Gastroesophageal sphincter (tissue), 4 donors: ENCODE measurements around the gene ACSF2. TPM values are rescaled to one million over a fixed set of nuclear protein-coding genes. Genes with fewer than 3 reads are reported as not detected.

Experiments
- ATAC-seq: fragments of 150-250 bp; one replicate; pipeline ENCODE4 v1.9.1; 2016; ENCODE audit warnings: mild to moderate bottlenecking, moderate library complexity
- H3K27ac ChIP-seq, 4 donors: fragments of 200-600 bp; sonication (generic) in 3 of 4; 1 replicate in 3 of 4; 2 replicates in 1 of 4; pipeline ENCODE4 v1.5.1; 2016 to 2019
- H3K27me3 ChIP-seq: fragments of 200-600 bp; sonication (generic); one replicate; pipeline ENCODE4 v1.5.1; 2019
- H3K36me3 ChIP-seq, 2 donors: fragments of 200-600 bp; sonication (generic); one replicate each; pipeline ENCODE4 v1.5.1; 2019; ENCODE audit warnings: control low read depth in 1 of 2
- H3K4me1 ChIP-seq, 3 donors: fragments of 200-600 bp; sonication (generic); 1 replicate in 2 of 3; 2 replicates in 1 of 3; pipeline ENCODE4 v1.5.1; 2016 to 2019; ENCODE audit warnings: control low read depth in 2 of 3
- H3K4me3 ChIP-seq, 2 donors: fragments of 200-600 bp; sonication (generic); one replicate each; pipeline ENCODE4 v1.5.1; 2019; ENCODE audit warnings: mild to moderate bottlenecking in 1 of 2, moderate library complexity in 1 of 2
- H3K9me3 ChIP-seq, 3 donors: fragments of 200-600 bp; sonication (generic); one replicate each; pipeline ENCODE4 v1.5.1; 2017 to 2019; ENCODE audit warnings: control low read depth in 2 of 3
- EP300 ChIP-seq: sonication (generic); formaldehyde crosslinking; IDR thresholded peaks from one replicate; pipeline ENCODE4 v1.6.1; 2017; ENCODE audit warnings: antibody characterized with exemption, mild to moderate bottlenecking
- POLR2A ChIP-seq, 2 donors: fragments of 450-650 bp; IDR thresholded peaks; one replicate each; pipeline ENCODE4 v1.6.1; 2017; ENCODE audit warnings: antibody characterized with exemption in 2 of 2, mild to moderate bottlenecking in 2 of 2, moderate library complexity in 1 of 2
- POLR2AphosphoS5 ChIP-seq: sonication (generic); formaldehyde crosslinking; IDR thresholded peaks from one replicate; pipeline ENCODE4 v1.6.1; 2017; ENCODE audit warnings: antibody characterized with exemption
- WGBS, 2 donors: methylation state at CpG; one replicate each; pipeline ENCODE4 v1.1.5; 2018; ENCODE audit warnings: low coverage in 1 of 2; 5-methylcytosine and 5-hydroxymethylcytosine counted together
- total RNA-seq, 4 donors: library from RNA; depleted of rRNA; stranded (reverse); fragments of >200 nt; gene quantifications; one replicate each; pipeline ENCODE4 v1.1.0, GENCODE V29; 2016
- TF ChIP-seq, protein P1 (sequence below), 4 experiments: fragments of 200-600 bp in 2 of 4; fragments of 450-650 bp in 2 of 4; sonication (generic) in 1 of 4; IDR thresholded peaks; one replicate each; pipeline ENCODE4 v1.5.1; 2017 to 2019; ENCODE audit warnings: antibody characterized with exemption in 4 of 4, mild to moderate bottlenecking in 2 of 4, moderate library complexity in 2 of 4

ACSF2 gene
- total RNA-seq, 4 donors from 2014 or later, result 11.5 to 23.3 (median 16.1) TPM

DNA sequence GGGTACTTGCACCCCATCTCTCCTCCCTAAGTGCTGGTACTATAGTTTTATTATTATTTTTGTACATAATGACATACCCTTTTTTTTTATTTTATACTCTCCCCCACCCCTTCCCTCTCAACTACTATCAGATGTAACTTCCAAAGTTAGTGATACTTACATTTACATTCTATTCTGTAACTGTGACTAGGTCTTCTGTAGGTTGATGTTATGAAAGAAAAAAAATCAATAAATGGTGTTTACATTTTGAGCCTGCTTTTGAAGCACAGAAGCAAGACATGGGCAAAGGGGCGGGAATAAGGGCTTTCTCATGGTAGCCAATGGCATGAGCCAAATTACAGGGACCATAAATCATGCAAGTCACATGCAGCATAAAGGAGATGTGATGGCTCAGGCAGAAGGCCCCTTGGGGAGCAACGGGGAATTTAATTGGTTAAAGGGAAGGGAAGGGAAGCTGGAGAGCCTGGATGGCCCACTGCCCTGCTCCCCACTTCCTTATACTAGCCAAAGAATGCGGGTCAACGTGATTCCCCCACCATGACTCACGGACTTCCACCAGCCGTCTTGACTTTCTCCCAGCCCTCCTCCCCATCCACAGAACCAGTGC is 2.4 kb upstream of the ACSF2 start:
- TF ChIP-seq, protein P1, sequence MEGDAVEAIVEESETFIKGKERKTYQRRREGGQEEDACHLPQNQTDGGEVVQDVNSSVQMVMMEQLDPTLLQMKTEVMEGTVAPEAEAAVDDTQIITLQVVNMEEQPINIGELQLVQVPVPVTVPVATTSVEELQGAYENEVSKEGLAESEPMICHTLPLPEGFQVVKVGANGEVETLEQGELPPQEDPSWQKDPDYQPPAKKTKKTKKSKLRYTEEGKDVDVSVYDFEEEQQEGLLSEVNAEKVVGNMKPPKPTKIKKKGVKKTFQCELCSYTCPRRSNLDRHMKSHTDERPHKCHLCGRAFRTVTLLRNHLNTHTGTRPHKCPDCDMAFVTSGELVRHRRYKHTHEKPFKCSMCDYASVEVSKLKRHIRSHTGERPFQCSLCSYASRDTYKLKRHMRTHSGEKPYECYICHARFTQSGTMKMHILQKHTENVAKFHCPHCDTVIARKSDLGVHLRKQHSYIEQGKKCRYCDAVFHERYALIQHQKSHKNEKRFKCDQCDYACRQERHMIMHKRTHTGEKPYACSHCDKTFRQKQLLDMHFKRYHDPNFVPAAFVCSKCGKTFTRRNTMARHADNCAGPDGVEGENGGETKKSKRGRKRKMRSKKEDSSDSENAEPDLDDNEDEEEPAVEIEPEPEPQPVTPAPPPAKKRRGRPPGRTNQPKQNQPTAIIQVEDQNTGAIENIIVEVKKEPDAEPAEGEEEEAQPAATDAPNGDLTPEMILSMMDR (IDR thresholded peaks at IDR 0.05), result no peak
- TF ChIP-seq POLR2AphosphoS5 (no peak), POLR2A (IDR thresholded peaks at IDR 0.05) (no peak), EP300 (no peak)
- no peak overlapping the region for H3K4me3 ChIP-seq
- ATAC-seq, result no peak
- no peaks in the 10 kb centered on the region for H3K36me3 ChIP-seq
- peaks cover 0 to 58% (median 10%) of the 10 kb centered on the region in 3 donors for H3K4me1 ChIP-seq
- H3K9me3 ChIP-seq, result no peaks in the 10 kb centered on the region
- H3K27me3 ChIP-seq, result no peaks in the 10 kb centered on the region
- 42 to 82% methylated on average over 6 of the region's 6 CpGs for WGBS, 2 donors
- H3K27ac ChIP-seq, result no peak overlapping the region

DNA sequence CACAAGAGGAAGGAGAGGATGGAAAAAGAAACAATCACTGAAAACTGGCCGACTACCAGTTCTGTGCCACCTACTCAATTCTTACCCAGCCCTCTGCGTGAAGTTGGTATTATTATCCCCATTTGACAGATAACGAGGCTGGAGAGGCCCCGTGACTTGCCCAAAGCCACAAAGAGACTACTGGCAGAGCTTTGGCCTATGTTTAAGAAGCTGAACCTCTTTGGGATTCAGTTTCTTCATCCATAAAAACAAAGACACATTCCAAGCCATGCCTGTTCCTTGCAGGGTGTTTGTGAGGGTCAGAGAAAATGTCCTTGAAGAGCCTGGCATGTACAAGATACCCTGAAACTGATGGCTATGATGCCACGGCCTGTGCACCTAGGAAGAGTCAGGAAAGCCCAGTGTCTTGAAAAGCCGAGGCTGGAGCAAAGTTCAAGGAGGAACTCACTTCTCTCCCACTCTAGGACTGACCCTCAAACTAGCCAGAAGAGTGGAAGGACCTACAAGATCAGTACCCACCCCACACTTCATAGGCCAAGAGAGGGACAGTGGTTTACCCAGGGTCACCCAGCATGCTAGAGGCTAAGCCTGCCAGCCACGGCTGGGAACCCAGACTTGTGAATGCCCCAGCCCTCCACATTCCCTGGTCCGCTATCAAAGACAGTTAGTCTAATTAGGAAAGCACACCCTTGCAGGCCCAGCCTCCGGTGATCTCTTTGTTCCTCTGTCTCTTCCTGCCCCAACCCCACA is 1.6 kb upstream of the ACSF2 start:
- no peaks in the 10 kb centered on the region for H3K27me3 ChIP-seq
- H3K27ac ChIP-seq, result no peak overlapping the region
- no peak for ATAC-seq
- 71 to 73% methylated on average over 6 of the region's 9 CpGs for WGBS, 2 donors
- no peak overlapping the region for H3K4me3 ChIP-seq
- H3K36me3 ChIP-seq, result no peaks in the 10 kb centered on the region
- H3K4me1 ChIP-seq, result peaks cover 0 to 62% (median 10%) of the 10 kb centered on the region in 3 donors
- TF ChIP-seq POLR2A (IDR thresholded peaks at IDR 0.05) (no peak), EP300 (no peak), POLR2AphosphoS5 (no peak)
- TF ChIP-seq, protein P1 (IDR thresholded peaks at IDR 0.05), result no peak
- H3K9me3 ChIP-seq, result no peaks in the 10 kb centered on the region

DNA sequence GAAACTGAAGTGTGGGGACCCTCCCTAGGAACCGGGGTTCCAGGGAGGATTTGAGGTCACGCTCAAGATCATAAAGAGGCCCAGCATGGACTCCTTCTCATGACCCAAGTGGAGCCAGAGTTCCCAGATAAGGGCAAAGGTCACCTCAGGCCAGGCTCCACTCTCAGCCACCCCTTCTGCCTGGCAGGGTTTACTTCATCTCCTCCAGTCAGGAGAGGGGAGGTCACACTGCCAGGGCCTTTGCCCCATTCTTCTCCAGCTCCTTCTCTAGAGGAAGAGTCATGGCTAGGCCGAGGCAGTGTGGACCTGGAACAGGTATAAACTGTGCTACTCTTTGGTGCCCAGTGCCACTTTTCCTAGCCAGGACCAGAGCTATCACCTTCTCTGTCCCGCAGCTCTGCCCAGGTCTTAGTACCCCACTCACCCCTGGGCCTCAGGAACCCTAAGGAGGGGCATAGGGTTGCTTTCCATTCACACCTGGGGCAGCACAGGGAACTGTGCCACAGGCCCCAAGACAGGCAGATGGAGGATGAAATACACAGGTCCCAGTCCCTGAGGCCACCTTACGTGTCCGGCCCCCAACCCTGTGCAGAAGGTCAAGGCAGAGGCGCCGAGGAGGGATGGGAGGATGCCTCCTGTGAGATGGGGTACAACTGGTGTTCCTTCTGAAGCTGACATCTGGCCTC is 879 bp upstream of the ACSF2 start:
- no peaks in the 10 kb centered on the region for H3K27me3 ChIP-seq
- H3K4me3 ChIP-seq, result peak overlapping the region in 1 of 2 donors; percentile 80
- no peaks in the 10 kb centered on the region for H3K9me3 ChIP-seq
- H3K36me3 ChIP-seq, result no peaks in the 10 kb centered on the region
- WGBS, 2 donors, result 96% methylated on average over 4 of the region's 8 CpGs; no CpG with 5 or more reads in 1 of the 2 donors
- H3K4me1 ChIP-seq, result peaks cover 0 to 62% (median 10%) of the 10 kb centered on the region in 3 donors
- TF ChIP-seq POLR2AphosphoS5, result no peak
- no peak for TF ChIP-seq POLR2A (IDR thresholded peaks at IDR 0.05)
- peak; percentile 2 for ATAC-seq
- peak overlapping the region in 3 of 4 donors; percentile 81 to 86 (median 84) for H3K27ac ChIP-seq

DNA sequence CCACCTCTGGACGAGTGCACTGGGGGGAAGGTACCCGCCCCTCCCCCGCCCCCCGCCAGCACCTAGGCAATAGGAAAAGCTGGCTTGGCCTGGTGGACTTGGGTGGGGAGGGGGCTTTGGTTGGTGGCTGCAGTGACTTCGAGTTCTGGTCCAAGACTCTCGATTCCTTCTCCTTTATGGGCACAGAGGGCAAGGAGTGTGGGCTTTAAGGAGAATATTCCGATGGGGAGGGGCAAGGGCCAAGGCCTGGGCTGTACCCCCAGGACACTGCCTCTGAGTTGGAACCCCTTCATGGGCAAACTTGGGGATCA is 409 bp downstream of the ACSF2 start:
- H3K4me1 ChIP-seq, result peaks cover 0 to 52% (median 10%) of the 10 kb centered on the region in 3 donors
- peak overlapping the region; percentile 77 to 80 for H3K4me3 ChIP-seq
- TF ChIP-seq, protein P1 (IDR thresholded peaks at IDR 0.05), result no peak
- TF ChIP-seq POLR2A (IDR thresholded peaks at IDR 0.05), result no peak
- TF ChIP-seq EP300, result no peak
- TF ChIP-seq POLR2AphosphoS5, result no peak
- H3K9me3 ChIP-seq, result no peaks in the 10 kb centered on the region
- H3K27me3 ChIP-seq, result no peaks in the 10 kb centered on the region
- H3K27ac ChIP-seq, result peak overlapping the region; percentile 55 to 86 (median 82)
- ATAC-seq, result no peak
- WGBS, 2 donors, result 20% methylated on average over 1 of the region's 7 CpGs; no CpG with 5 or more reads in 1 of the 2 donors
- H3K36me3 ChIP-seq, result no peaks in the 10 kb centered on the region
